Stimulated activated CD4-positive, alpha-beta T cell treated with anti-CD3 and anti-CD28 coated beads, Interleukin-15, amount 100 ng/mL, for 48 hours (primary cell): Measurements from ENCODE around the gene TBC1D21.

Experiments
- DNase-seq, 2 donors: peaks; one replicate each; pipeline ENCODE4 v3.0.0-alpha.2; 2020; ENCODE audit warnings: low read depth in 2 of 2

Gene TBC1D21

DNA sequence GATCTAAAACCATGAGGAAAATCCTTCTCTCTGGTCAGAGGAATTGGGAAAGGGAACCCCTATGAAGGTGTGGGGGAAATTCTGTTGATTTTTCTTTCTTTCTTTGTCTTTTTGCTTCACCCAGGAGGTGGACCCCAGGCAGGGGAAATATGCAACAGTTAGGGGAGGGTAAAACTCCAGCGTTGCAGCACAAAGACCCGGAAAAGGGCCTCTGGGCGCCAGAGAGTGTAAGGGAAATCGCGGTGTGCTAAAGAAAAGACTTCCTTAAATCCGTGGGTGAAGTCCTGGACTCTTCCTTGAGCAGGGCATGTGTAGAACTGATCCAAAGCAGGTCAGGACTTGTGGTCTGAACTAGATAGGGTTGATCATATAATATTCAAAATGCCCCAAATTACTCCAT lies 11.1 kb upstream of the TBC1D21 start:
- no peak for DNase-seq

DNA sequence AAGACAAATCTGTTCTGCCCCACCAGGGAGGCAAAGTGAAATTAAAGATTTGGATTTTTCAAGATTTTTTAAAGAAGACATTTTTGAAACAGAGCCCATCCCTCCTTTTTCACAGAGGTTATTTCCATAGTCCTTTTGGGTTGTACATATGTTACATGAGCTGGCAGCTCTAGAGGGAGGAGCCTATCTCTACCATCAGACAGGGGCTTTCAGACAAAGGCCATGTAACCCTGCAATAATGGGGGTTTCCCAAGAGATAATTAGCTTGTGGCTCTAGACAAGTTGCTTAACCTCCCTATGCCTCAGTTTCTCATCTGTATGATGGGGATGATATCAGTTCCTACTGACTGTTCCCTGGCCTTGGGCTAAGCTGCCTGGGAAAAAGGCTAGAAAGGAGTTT lies 8.0 kb upstream of the TBC1D21 start:
- no peak for DNase-seq

DNA sequence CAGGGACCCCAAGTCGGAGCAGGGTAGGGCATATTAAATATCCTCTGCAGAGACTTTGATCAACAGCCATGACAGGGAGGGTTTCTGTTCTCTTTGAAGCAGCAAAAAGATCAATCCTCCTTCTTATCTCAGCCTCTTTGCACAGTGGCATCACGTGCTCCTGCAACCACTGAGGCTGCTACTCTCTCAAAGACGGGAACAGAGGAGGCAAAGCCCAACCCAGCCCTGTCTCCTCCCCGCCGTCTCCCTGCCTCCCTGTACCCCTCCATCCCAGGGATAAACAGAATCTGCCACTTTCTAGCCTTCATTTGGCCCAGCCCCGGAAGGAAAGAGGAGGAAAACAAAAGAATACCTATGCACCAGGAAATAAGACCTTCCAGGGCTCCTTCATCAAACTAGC lies 7.5 kb upstream of the TBC1D21 start:
- DNase-seq, result no peak

DNA sequence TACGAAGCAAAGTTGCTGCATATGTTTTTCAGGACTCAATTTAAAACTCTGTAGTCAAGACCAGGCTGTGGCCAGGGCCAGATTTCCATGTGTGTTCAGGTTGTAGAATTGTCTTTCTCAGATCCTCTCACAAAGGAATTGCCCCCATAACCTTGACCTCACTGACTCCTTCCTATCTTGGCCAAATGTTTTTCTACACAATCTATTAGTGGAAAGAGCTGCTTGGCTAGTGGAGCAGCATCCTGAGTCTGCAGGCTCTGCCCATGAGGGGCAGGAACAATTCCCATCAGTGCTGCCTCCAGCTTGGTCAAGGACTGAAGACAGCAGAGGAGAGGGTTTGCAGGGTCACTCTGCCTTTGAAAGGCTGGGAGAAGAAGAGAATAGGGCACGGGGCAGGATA lies 6.9 kb upstream of the TBC1D21 start:
- no peak for DNase-seq

DNA sequence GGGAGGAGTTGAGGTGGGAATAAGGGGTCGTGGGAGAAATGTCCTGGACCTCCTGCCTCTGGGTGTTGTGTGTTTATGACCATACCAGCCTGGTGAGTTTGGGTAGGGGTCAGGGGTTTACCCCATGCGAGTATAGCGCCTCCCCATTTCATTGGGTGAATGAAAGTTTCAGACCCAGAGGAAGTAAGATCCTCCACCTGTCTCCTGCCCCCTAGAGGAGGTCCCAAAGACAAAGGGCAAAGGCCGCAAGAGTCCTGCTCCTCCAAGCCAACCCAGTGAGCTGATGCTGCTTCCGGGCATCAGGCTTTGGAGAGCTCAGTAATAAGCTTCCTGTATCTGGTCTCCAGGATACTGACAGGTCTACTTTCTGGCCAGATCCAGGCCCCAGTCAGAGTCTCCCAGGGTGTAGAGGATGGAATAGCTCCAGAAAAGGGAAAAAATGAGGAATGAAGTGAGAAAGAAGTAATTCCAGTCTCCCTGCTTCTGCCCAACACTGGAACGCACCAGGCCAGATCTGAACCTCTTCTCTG lies 6.4 kb upstream of the TBC1D21 start:
- no peak for DNase-seq

DNA sequence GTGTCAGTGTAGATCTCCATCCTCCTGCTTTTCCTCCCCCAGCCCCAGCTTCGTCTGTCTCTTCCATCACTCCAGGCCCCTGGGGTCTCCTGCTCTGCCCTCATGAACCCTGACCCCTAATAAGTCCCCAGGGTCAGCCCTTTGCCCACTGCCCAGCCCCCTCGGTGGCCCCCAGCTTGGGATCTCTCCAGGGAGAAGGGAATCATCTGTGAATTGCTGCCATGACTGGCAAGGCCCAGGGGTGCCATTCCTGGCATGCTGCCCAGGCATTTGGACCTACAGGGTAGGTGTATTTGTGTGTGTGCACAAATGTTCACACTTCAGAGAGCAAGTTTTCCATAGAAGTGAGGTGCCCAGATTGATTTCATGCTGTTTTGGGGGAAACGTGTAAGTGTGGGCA lies 5.9 kb upstream of the TBC1D21 start:
- DNase-seq, result no peak

DNA sequence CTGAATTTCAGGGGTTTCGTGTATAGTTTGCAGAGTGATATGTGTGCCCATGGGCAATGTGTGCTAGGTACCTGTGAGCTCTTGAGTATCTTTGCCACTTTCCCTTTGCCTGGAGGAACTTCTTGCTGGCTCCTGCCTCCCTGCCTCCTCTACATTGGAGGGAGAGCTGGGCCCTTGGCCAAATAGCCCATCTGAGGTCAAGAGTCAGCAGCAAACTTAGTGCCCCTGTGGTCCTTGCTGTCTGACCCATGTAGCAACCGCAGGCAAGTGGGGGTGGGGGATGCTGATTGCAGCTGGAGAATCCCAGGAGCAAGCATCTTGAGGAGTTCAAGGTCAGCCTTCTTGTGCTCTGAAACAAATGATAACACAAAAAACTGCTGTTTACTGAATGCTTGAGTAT lies 5.4 kb upstream of the TBC1D21 start:
- no peak for DNase-seq

DNA sequence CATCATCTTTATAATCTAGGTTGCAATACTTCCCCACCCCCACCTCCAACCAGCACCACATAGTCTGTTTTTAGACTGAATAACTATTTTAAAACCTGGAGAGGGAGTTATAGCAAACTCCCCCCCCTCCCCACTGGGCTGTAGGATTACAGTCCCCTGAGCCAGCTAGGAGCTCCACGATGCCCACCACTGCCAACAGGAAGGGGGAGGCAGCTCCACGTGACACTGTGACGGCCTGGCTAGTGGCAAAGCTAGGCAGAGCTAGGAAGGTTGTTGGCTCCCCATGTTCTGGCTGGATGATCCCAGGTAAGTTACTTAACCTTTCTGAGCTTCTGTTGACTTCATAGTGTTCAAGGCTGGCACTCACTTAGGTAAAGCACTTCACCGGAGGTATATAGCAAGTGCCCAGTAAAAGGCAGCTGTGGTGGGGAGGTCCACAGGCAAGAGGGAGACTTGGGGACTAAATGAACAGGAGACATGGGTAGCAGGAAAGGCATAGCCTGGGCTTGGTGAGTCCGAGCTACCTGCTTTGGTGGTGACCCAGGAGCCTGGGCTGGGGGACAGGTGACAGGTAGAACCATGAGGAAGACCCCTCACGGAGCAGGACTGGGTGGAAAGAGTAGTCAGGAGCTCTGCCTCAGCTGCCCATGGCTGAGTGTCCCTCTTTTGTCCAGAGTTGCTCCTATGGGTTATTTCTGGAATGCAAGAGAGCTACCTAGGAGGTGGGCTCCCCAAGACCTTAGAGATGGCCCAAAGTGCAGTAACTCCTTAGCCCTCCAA lies 4.0 kb upstream of the TBC1D21 start:
- DNase-seq, result no peak

DNA sequence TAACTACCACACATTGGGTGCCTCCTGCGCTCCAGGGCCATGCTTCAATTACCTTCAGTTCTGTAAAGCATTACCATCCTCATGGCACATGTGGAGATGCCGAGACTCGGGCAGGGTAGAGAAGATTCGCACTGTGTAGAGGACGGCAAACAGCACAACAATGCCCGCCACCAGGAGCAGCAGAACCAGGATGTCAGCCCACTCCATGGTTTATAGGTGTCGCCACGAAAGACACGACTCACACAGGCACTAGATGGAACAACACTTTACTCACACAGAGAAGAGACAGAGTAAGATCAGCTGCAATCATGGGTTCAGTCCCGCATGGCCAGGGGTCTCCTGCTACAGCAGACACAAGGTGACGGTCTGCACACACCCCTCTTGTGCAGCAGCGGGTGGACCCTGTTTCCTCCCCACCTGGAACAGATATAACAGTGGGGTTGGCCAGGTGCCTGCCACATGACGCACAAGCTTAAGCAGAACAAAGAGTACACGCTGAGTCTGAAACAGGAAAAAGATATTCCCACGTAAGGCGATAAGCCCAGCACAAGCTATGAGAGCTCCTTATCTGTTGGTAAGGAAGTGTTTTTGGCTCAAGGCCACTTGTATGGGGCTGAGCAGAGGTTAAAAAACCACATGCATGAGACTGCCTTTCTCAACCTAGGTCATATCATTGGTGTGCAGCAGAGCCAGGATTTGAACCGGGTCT lies 2.5 kb upstream of the TBC1D21 start:
- DNase-seq, result no peak

DNA sequence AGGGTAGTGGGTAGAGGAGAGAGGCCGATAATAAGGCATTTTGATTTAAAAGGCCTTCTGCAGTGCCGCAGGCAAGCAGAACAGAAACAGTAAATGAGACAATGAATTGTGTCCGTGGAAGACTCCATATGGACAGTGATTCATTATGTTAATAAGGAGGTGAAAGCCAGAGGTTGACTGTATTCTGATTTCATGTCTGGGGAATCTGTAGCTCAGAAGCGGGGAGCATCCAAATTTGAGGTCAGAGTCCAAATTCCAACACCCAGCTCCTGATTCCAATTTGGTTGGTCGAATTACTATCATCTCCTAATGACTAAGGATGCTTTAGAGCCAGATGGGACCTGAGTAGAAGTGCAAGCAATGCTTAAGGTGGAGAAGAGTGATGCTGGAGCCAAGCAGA lies 1.0 kb upstream of the TBC1D21 start:
- no peak for DNase-seq

DNA sequence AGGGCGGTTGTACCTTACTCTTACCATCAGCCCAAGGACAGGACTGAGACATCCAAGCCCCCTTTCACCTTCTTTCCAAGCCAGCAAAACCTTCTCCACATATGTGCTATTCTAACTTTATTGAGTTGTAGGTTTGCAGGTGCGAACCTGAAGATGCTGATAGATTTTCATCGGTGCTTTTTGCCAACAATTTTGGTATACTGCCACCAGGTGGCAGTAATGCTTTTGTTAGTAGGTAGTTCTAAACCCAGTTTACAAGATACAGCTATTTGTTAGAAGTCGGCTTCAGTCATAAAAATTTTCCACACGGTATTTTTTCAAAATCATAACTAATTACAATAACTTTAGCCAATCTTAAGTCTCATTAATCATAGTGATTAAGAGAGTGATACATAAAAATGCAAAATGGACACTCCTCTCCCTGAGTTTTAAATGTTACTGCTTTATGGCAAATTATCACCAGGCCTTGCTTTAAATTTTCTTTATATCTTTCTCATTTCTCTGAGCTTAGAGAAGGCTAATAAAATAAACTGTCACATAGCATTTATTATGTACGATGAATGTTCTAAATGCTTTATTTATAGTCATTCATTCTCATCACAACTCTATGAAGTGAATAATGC lies 636 bp downstream of the TBC1D21 start:
- peak in 1 of 2 donors; percentile 9 for DNase-seq

DNA sequence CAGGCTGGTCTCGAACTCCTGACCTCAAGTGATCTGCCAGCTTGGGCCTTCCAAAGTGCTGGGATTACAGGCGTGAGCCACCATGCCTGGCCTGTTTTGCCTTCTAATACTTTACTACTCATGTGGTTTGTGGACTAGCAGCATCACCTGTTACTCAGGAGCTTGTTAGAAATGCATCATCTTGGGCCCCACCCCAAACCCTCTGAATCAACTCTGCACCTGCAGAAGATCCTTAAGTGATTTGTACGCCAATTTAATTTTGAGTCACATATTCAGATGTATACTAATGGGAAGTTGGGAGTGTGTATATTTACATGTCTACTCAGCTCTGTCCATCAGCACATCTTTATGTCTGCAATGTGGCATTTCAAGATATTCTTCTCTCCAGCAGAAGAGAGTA lies 6.1 kb downstream of the TBC1D21 start:
- DNase-seq, result no peak

DNA sequence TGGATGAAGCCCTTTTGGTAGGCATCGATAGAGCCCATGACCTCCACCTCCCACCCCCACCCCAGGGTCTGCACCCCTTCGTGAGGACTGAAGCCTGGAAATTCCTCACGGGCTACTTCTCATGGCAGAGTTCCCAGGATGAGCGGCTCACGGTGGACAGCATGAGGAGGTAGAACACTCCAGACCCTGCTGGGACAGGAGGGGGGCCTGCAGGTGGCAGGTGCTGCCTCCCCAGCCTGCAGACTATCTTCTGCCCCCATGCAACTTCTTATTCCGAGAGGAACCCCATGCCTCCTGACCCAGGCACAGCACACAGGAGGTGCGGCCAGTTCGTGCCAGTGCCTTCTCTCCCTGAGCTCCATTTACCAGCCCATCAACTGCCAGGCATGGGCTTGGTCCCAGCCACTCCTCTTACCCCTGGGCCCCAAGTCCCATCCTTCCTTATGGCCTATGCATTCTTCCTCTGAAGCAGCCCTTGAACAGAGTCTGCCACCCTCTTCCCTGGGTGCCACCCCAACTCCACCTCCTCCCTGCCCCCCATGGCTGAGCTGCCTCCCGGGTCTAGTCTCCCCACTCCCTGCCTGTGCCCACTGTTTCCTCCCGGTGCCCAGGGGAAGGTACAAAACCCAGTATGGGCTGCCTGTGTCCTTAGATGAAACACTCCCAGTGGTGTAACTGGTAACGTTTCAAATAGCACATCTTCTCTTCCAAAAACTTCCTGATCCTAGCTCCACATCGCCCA lies 8.4 kb downstream of the TBC1D21 start:
- no peak for DNase-seq

DNA sequence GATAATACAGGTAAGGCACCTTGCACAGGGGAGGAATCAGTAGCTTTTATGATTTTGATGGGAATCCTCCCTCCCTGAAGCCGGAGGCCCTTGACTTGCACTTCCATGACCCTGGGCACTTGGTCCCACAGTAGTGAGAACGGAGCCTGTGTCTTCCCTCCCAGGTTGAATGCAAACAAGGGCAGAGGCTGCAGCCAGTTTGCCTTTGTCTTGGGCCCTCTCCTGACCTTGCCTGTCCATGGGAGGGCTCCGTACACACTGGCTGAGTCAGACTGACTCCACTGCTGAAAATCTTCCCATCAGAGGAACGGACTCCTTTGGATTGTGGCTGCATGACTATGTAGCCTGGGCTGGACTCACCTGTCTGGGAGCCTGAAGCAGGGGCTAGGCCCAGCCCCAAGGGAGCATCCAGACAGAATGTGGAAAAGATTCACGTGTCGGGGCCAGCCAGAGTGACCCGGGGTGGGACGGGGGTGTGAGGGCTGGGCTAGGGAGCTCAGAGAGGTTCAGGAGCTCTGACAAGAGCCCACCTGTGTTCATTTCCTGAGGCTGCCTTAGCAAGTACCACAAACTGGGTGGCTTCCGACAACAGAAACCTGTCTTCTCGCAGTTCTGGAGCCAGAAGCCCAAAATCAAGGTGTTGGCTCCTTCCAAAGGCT lies 9.5 kb downstream of the TBC1D21 start:
- no peak for DNase-seq

DNA sequence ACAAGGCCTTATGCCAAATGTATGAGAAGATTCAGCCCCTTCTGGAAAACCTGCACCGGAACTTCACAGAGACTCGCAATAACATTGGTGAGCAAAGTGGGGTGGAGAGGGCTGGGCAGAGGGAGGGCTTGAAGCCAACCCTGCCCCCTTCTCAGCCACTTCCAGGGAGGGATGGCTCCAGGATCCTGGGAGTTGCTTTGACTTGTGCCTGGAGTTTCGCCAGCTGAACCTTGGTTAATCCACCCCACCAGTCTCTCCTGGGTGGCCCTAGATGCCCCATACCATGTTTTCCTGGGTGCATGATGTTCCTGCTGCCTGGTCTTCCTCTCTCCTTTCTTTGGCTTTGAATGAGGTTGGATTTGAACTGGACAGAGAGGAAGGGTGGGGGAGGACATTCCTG lies 10.8 kb downstream of the TBC1D21 start:
- no peak for DNase-seq

DNA sequence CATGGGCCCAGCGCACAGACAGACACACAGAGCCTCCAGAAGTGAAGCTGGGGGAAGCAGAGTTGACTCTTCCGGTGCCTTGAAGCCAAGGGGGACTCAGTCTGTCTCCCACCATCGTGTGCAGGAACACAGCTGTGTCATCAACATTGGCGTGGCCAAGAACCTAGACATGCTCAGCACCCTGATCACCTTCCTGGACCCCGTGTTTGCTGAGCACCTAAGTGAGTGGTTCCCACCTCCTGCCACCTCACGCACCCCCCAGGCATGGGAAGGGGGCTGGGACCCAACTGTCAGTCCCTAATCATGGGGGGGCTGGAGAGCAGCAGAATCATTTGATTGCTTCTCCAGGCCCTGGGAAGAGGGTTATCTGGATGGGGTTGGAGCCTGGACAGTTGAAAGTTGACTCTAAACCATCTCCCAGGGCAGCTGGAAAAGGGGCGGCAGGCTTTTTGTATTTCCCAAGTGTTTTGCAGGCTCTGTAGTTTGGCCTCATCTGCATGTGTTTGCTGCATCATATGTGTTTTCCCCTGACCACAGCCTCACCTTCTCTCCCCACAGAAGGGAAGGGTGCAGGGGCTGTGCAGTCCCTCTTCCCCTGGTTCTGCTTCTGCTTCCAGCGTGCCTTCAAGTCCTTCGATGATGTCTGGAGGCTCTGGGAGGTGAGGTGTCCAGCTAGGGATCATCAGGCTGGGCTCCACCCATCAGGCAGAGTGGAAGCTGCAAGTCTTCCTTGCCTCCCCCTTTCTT lies 12.8 kb downstream of the TBC1D21 start:
- no peak for DNase-seq

DNA sequence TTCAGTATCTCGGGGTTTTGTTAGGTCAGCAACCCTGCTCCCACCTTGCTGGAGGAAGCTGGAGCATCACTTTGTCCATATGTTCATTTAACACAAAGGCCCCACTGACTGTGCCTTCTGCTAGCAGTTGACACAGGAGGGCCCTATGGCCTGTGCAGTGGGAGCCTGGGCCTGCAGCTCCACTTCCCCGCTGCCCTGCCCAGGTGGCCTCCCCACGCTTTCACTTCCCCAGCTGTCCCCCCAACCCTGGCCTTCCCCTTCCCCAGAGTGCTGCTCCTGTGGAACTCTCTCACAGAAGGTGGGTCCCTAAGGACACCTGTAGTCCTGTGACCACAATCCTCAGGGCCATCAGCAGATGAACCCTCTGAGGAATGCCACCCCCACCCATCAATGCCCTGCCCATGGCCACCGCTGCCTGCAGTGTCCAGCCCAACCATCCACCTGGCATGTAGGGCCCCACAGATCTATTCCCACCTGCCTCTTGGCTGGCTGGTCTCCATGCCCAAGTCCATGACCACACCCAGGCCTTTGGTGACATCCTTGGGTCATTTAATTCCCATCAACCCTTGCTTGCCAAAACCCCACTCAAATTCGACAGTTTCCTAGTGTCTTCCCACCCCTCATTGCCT lies 13.5 kb downstream of the TBC1D21 start:
- DNase-seq, result no peak

DNA sequence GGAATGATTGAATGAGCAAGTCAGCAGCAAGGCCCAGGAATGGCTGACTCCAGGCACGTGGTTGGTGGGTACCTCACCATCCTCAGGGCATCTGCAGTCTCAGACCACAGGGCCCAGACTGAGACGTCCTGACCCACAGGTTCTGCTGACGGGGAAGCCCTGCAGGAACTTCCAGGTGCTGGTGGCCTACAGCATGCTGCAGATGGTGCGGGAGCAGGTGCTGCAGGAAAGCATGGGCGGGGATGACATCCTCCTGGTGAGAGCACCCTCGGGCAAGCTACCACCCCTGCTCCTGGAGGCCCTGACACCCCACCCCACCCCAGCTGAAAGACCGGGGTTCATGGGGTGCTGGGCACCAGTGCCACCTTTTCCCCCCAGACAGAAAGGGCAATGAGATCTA lies 14.1 kb downstream of the TBC1D21 start:
- DNase-seq, result no peak

DNA sequence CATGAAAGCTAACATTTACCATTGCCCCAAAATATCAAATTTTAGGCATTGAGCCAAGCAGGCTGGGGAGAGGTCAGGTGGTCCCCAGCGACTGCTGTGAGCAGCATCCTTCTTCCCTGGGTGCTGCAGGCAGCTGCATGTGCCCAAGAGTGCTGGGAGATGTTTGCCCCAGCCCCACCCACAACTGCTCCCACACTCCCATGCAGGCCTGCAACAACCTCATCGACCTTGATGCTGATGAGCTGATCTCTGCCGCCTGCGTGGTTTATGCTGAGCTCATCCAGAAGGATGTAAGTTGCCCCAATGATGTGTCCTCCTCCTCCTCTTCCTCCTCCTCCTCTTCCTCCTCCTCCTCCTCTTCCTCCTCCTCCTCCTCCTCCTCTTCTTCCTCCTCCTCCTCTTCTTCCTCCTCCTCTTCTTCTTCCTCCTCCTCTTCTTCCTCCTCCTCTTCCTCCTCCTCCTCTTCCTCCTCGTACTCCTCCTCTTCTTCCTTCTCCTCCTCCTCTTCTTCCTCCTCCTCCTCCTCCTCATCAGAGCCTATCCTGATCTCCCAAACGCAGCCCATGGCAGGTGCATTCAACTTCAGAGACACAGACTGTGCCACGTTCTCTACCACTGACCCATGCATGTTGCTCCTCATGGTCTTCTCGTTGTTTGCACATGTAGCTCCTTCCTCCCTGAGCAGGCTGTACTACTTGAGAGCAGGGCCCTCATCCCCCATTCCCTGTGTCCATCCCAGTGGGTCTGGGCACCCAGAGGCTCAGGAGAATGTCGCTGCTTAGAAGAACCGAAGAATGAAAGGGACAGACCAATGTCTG lies 15.1 kb downstream of the TBC1D21 start:
- no peak for DNase-seq
